K562 (cell line): ENCODE measurements around the gene SMIM8. TPM values are rescaled to one million over a fixed set of nuclear protein-coding genes. Genes with fewer than 3 reads are reported as not detected.
A peak's percentile ranks its signal among the peaks of the same experiment; 100 is the strongest.

ENCODE experiments used
- ATAC-seq: fragments of 200-7000 bp; cut with Tn5 transposase; 3 replicates; pipeline ENCODE4 v1.9.1; 2020; ENCODE audit warnings: moderate library complexity
- BruUV-seq: library from RNA; stranded (reverse); fragments of 400-500 nt; replicated peaks from 2 replicates; lab custom pipeline; 2021; lab: Mats Ljungman, UMichigan
- CTCF ChIA-PET: fragments of 300-600 bp; formaldehyde crosslinking; extraction: SDS; loops from one replicate; lab custom pipeline; 2021; ENCODE audit warnings: low intra/inter-chr PET ratio; lab: Yijun Ruan, JAX
- POLR2A ChIA-PET: fragments of 300-600, 350-650 bp; sonication (Branson Sonifier 250); formaldehyde crosslinking; extraction: SDS; loops from one replicate; lab custom pipeline; 2021; ENCODE audit warnings: antibody characterized with exemption, inconsistent platforms; lab: Yijun Ruan, JAX
- DNase-seq, 4 experiments: peaks; one replicate each; pipeline versions ENCODE4 v3.0.0 to v3.0.0-alpha.2; 2011 to 2018; ENCODE audit warnings: low spot score in 3 of 4, mixed read lengths in 3 of 4; ENCODE audit errors: extremely low read depth in 1 of 4
- FAIRE-seq: peaks from 2 replicates; lab custom pipeline; 2011; peaks lifted over from hg19 to GRCh38; lab: Jason Lieb, UNC
- H2AFZ ChIP-seq: 2 replicates; pipeline ENCODE4 v1.6.0; 2011; ENCODE audit warnings: low read depth, low read length, control low read depth, inconsistent platforms
- H3K27ac ChIP-seq: fragments of 200-600 bp; 3 replicates; pipeline ENCODE4 v1.8.0; 2011; ENCODE audit warnings: low read depth, mild to moderate bottlenecking, control low read depth, inconsistent platforms, low read length, moderate library complexity, mixed read lengths; ENCODE audit errors: extremely low read depth
- H3K27me3 ChIP-seq, 2 experiments: fragments of 300-600 bp in 1 of 2; 2 replicates in 1 of 2; 3 replicates in 1 of 2; pipeline versions ENCODE4 v1.6.0 to v1.8.0; 2011; ENCODE audit warnings: inconsistent platforms in 2 of 2, low read length in 2 of 2, mild to moderate bottlenecking in 1 of 2, mixed read lengths in 1 of 2, moderate library complexity in 1 of 2; ENCODE audit not compliant: control insufficient read depth in 2 of 2, insufficient read depth in 2 of 2
- H3K36me3 ChIP-seq: fragments of 300-600 bp; 3 replicates; pipeline ENCODE4 v1.8.0; 2011; ENCODE audit warnings: mild to moderate bottlenecking, low read length, inconsistent platforms; ENCODE audit not compliant: control insufficient read depth, insufficient read depth
- H3K4me1 ChIP-seq, 2 experiments: fragments of 200-600 bp in 1 of 2; replicated peaks in 1 of 2; 2 replicates in 1 of 2; 3 replicates in 1 of 2; pipeline versions ENCODE4 v1.5.1 to v1.8.0; 2011; ENCODE audit warnings: inconsistent platforms in 2 of 2, low read length in 2 of 2, mild to moderate bottlenecking in 1 of 2, mixed read lengths in 1 of 2, moderate library complexity in 1 of 2; ENCODE audit not compliant: control insufficient read depth in 2 of 2, insufficient read depth in 2 of 2
- H3K4me2 ChIP-seq: 2 replicates; pipeline ENCODE4 v1.6.1; 2011; ENCODE audit warnings: low read length, control low read depth, inconsistent platforms, mixed read lengths; ENCODE audit not compliant: insufficient read depth
- H3K4me3 ChIP-seq: fragments of 200-600 bp; sonication (generic), shearing (Covaris generic); 2 replicates; pipeline ENCODE4 v1.5.1; 2016; ENCODE audit warnings: control low read depth, inconsistent platforms
- H3K79me2 ChIP-seq: fragments of 200-600 bp; 3 replicates; pipeline ENCODE4 v1.8.0; 2011; ENCODE audit warnings: low read length, inconsistent platforms; ENCODE audit not compliant: control insufficient read depth, insufficient read depth
- H3K9ac ChIP-seq, 2 experiments: 2 replicates each; pipeline versions ENCODE4 v1.6.0 to v1.6.1; 2011; ENCODE audit warnings: low read depth in 2 of 2, low read length in 2 of 2, control low read depth in 1 of 2, inconsistent platforms in 1 of 2, mild to moderate bottlenecking in 1 of 2, mixed read lengths in 1 of 2; ENCODE audit not compliant: insufficient read depth in 1 of 2
- H3K9me1 ChIP-seq: one replicate; pipeline ENCODE4 v1.6.0; 2011; ENCODE audit warnings: inconsistent platforms, mild to moderate bottlenecking, low read length, moderate library complexity; ENCODE audit not compliant: control insufficient read depth, insufficient read depth
- H3K9me3 ChIP-seq: replicated peaks from 2 replicates; pipeline ENCODE4 v1.5.1; 2011; ENCODE audit warnings: low read depth, low read length, inconsistent platforms; ENCODE audit not compliant: control insufficient read depth, insufficient read depth
- H4K20me1 ChIP-seq: replicated peaks from 2 replicates; pipeline ENCODE4 v1.6.1; 2011; ENCODE audit warnings: low read length, inconsistent platforms, mixed read lengths; ENCODE audit not compliant: control insufficient read depth, insufficient read depth
- CBFA2T3 ChIP-seq: fragments of 450-650 bp; IDR thresholded peaks from 2 replicates; pipeline ENCODE4 v1.6.1; 2017
- HCFC1 ChIP-seq: IDR thresholded peaks from 2 replicates; pipeline ENCODE4 v1.6.1; 2012; ENCODE audit warnings: low read depth, low read length, improper control_type of control experiment
- MLLT1 ChIP-seq, 2 experiments: fragments of 450-650 bp; IDR thresholded peaks; 2 replicates each; pipeline ENCODE4 v1.6.1; 2016
- RFX1 ChIP-seq: fragments of 450-650 bp; IDR thresholded peaks from 2 replicates; pipeline ENCODE4 v1.6.1; 2016; ENCODE audit warnings: mild to moderate bottlenecking, moderate library complexity
- WGBS: fragments of 100-300 bp; shearing (Covaris generic); methylation state at CpG from one replicate; pipeline ENCODE4 v1.1.6; 2016; ENCODE audit warnings: low coverage, mixed read lengths; ENCODE audit not compliant: insufficient coverage; ENCODE audit errors: missing lambda C conversion rate; 5-methylcytosine and 5-hydroxymethylcytosine counted together
- in situ Hi-C: fragments of 300-500 bp; cut with MboI; formaldehyde crosslinking; loops from 4 replicates; pipeline ENCODE4 v1.15.0; 2018; ENCODE audit warnings: inconsistent platforms, mixed read lengths
- intact Hi-C: fragments of 100-400 bp; cut with micrococcal nuclease; formaldehyde crosslinking; loops from 2 replicates; pipeline ENCODE4 v1.14.2; 2022
- polyA plus RNA-seq, 8 experiments: library from polyadenylated mRNA; depleted of rRNA in 4 of 8; stranded (reverse) in 5 of 8; unstranded in 3 of 8; fragments of >200 nt; fragmentation: Nextera tagmentation in 2 of 8; fragmentation: Illumina TruSeq in 1 of 8; extraction: Ambion mirVana in 2 of 8; extraction: Trizol in 1 of 8; gene quantifications; 2 replicates each; pipeline versions ENCODE4 v1.2.1 to v1.2.3, GENCODE V29; 2011 to 2014; ENCODE audit warnings: inconsistent platforms in 1 of 8, missing spikeins in 1 of 8
- total RNA-seq, 7 experiments: library from RNA; depleted of rRNA in 6 of 7; stranded (reverse); fragments of >200 nt in 6 of 7; fragmentation: Illumina TruSeq in 2 of 7; extraction: Trizol in 2 of 7; gene quantifications; 2 replicates each; pipeline versions ENCODE4 v1.2.1 to v1.2.3, GENCODE V29; 2011 to 2021; ENCODE audit warnings: low replicate concordance in 1 of 7

The SMIM8 gene
- total and polyA plus RNA-seq, 9 of the 15 experiments (the other 6 are each of a cell fraction or from before 2014, with no cell fraction given): 8.3 to 53.7 (median 15.1) TPM

GRCh38 chr6:87319271-87319987 is 3.0 kb upstream of the SMIM8 start:
- peaks cover 9% of the 10 kb centered on the region for H3K79me2 ChIP-seq
- ATAC-seq (no peak), DNase-seq (no peak)
- H3K9me3 ChIP-seq: no peaks in the 10 kb centered on the region
- H3K27ac ChIP-seq: no peak overlapping the region
- intact Hi-C loops: no loop called here
- POLR2A ChIA-PET: no interaction called here
- H2AFZ ChIP-seq: no peak overlapping the region
- whole genome bisulfite sequencing: 26% methylated on average over 3 of the region's 3 CpGs
- no peaks in the 10 kb centered on the region for H3K36me3 ChIP-seq
- H3K9ac ChIP-seq: no peak overlapping the region
- no TSS peak for BruUV-seq
- H3K4me1 ChIP-seq: peaks cover 0 to 3% of the 10 kb centered on the region in 2 experiments; a peak in 3 of 5 replicates
- CTCF ChIA-PET: no interaction called here
- no peaks in the 10 kb centered on the region for H4K20me1 ChIP-seq
- TF ChIP-seq RFX1: 0 out of 2 replicates have a peak, but pooled peaks have one; percentile 6
- no peak for TF ChIP-seq HCFC1
- 0 out of 2 replicates have a peak, but pooled peaks have one; percentile 9 for TF ChIP-seq CBFA2T3
- TF ChIP-seq MLLT1 (IDR thresholded peaks at IDR 0.05): no peak
- TF ChIP-seq, all 486 proteins: peak for 2
- no peak for FAIRE-seq
- Histone ChIP-seq H3K4me2 (no peak overlapping the region), H3K9me1 (no peaks in the 10 kb centered on the region), H3K4me3 (no peak overlapping the region), H3K27me3 (no peaks in the 10 kb centered on the region)
- in situ Hi-C loops: no loop called here
